GM12892 (cell line): ENCODE measurements around the gene OCA2.

ENCODE experiments used
- POLR2A ChIP-seq: IDR thresholded peaks from 2 replicates; pipeline ENCODE4 v1.6.1; 2011; ENCODE audit warnings: low read depth, low read length, control low read depth
- POLR2AphosphoS5 ChIP-seq: IDR thresholded peaks from 2 replicates; pipeline ENCODE4 v1.6.1; 2011; ENCODE audit warnings: low read depth, low read length, control low read depth
- TAF1 ChIP-seq: IDR thresholded peaks from 2 replicates; pipeline ENCODE4 v1.6.1; 2011; ENCODE audit warnings: low read depth, mild to moderate bottlenecking, control low read depth, low read length, borderline replicate concordance

- TF ChIP-seq POLR2A (no peak), TAF1 (no peak), POLR2AphosphoS5 (no peak)
These were observed 357.8 kb downstream of the OCA2 start for GRCh38 chr15:27741226-27741860.
